Measurements from ENCODE around the gene PTPRJ.
"Not testable (repeated sequence)": the region's sequence is repeated elsewhere in the genome, so short reads cannot be mapped to it uniquely, and the experiment has no call there.

Gene PTPRJ

GRCh38 chr11:48018528-48019216, 38.3 kb downstream of the PTPRJ start:
- no peak for DNase-seq (ENCODE audit: low spot score)

DNA sequence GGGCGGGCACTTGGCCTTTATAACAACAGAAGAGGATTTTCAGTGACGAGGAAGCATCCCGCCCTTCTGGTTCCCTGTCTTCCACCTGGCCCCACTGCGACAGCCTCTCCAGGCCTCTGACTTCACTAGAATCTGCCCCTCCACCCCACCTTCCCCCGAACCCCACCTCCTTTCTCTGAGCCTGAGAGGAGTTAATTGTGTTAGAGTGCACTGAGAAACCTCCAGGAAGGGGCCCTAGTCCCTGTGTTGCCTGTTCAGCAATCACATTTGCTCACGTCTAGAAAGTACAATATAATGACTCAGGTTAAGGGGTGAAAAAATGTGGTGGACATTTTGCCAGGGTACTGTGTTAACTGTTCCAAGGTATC, 38.8 kb downstream of the PTPRJ start:
- DNase-seq (ENCODE audit: low spot score), result no peak

DNA sequence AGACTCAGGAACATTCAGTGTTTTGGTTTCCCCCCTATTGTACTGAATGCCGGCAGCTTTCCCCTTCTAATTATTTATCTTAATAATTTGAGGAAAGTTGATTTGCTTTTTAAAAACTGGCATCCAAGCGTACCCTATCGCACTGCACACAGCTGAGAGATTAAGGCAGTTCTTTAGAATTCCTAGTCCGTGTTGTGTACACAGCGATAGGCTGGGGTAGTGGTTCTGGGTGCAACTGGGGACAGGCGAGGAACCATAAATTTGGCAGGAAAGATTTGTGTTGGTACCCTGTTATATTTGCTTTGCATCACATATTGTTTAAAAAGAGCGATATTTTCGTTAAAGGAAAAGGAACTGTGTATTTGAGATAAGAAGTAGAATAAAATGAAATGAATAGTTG, 39.2 kb downstream of the PTPRJ start:
- no peak for DNase-seq (ENCODE audit: low spot score)

DNA sequence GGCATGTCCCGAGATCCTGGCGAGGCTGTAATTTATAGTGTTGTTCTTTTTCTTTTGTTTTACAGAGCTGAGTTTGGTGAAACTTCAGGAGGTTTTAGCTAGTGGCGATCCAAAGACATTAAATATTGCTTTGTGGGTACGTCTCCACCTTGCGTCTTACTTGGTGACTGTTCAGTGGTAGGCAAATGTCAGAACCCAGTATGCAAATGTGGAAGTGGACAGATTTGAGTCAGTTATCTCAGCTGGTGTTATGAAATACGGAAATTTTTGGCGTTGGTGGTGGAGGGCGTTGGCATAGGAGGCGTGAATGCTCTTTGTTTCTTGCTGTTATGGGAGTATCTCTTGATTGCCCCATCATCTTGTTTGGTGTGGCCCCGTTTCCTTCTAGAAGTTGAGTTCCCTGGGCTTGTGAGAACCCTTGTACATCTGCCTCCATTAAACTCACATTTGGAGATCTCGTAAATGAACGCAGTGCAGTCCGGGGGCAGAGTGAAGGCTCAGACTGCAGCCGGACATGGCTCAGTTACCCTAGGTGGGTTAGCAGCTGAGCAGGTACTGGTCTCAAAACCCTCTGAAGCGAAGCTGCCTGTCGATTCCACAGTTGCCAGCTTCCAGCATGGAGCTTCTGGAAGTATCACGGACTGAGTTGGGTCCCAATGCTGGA, 39.9 kb downstream of the PTPRJ start:
- DNase-seq (ENCODE audit: low spot score), result no peak

DNA sequence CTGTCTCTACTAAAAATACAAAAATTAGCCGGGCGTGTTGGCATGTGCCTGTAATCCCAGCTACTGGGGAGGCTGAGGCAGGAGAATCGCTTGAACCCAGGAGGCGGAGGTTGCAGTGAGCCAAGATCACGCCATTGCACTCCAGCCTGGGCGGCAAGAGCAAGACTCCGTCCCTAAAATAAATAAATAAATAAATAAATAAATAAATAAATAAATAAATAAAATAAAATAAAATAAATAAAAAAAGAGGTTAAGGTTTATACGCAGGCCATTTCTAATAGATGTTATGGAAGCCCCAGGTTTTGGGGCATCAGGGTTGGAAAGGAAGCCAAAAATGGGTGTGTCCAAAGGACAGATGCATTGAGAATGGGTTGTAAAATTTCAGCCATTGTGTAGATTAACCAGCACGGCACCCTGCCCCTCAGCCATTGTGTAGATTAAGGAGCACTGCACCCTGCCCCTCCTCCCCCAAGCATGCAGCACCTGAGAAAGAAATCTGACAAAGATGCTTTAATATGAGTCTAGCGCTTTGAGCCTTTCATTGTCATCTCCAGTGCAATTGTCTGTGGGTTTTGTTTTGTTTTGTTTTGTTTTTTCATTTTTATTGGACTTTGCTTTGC, 41.0 kb downstream of the PTPRJ start:
- DNase-seq (ENCODE audit: low spot score), result not testable (repeated sequence)

GRCh38 chr11:48022445-48022844, 42.1 kb downstream of the PTPRJ start:
- no peak for DNase-seq (ENCODE audit: low spot score)

DNA sequence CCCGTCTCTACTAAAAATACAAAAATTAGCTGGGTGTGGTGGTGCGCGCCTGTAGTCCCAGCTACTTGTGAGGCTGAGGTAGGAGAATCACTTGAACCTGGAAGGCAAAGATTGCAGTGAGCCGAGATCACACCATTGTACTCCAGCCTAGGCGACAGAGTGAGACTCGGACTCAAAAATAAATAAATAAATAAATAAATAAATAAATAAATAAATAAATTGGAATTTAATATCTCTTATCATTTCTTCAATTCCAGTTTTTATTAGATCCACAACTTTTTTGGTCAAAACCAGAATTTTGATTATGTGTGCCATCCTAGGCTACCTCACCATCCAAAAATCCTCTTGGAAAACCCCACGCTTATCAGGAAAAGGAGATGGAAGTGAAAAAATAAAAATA, 43.2 kb downstream of the PTPRJ start:
- not testable (repeated sequence) for DNase-seq (ENCODE audit: low spot score)

GRCh38 chr11:48024635-48025071, 44.3 kb downstream of the PTPRJ start:
- no peak for DNase-seq (ENCODE audit: low spot score)

- DNase-seq (ENCODE audit: low spot score), result no peak
Measured at GRCh38 chr11:48025293-48025983, 45.1 kb downstream of the PTPRJ start.

GRCh38 chr11:48025984-48026340, 45.6 kb downstream of the PTPRJ start:
- DNase-seq (ENCODE audit: low spot score), result no peak

DNA sequence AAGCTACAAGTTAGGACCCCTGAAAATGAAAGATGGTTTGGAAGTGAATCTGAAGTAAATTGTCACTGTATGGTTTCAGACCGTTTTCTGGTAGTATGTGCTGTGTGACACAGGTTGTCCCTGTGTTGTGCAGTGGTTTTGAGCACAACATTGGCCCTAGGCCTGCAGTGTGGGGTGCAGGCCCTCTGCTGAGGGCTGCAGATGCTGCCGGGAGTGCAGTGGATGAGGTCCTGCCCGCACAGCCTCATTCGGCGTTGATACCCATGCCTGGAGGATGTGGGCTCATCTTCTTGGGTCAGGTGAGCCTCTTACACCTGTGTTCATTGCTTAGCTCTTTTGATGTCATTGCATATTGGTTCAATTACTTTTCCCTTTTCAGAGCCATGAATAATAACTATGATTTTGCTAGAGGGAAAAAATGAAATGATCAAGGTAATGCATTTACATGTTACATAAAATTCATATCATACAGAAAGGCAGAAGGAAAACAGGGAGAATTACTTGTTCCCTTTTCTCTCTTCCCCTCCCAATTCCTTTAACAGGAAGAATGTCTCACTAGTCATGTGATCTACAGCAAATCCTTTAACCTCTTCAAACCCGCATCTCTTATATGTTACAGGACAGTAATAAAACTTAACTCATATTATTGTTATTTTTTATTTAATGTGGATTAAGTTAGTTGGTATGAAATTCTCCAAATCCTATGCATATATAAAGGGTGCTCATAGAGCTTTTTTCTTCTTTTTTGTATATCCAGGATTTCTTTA, 48.7 kb downstream of the PTPRJ start:
- DNase-seq (ENCODE audit: low spot score), result peak; percentile 30

- DNase-seq (ENCODE audit: low spot score), result no peak
Measured at GRCh38 chr11:48029681-48030290, 49.4 kb downstream of the PTPRJ start.

- peak; percentile 1 for DNase-seq (ENCODE audit: low spot score)
Measured at GRCh38 chr11:48031602-48032001, 51.2 kb downstream of the PTPRJ start.

DNA sequence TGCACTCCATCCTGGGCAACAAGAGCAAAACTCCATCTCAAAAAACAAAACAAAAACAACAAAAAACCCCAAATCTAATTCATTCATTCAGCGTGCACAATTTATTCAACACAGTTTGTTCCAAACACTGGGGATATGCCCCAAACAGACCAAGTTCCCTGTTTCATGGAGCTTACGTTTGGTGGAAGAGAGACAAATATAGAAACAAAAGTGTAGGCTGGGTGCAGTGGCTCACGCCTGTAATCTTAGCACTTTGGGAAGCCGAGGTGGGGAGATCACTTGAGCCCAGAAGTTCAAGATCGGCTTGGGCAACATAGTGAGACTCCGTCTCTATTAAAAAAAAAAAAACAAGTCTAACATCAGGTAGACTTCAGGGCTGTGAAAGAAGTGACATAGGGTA, 52.4 kb downstream of the PTPRJ start:
- DNase-seq (ENCODE audit: low spot score), result no peak

DNA sequence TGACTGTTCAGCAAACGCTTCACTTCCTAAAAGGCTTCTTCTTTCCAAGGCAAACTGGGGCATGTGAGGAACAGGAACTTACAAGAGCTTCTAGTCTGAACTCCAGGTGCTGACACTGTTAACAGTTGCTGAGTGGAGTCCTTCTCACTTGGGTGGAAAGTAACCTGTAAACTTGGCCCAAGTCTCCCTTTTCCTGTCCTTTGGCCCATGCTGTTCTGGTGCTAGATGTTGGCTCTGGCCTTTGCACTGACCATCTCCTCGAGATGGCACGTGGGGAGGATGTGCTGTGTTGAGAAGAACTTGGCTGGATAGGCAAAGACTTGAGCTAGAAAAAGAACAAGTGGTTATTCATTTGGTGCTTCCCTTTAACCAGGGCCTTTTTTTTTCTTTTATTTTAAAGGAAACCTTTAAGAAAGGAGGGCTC, 53.6 kb downstream of the PTPRJ start:
- DNase-seq (ENCODE audit: low spot score), result peak; percentile 65

- DNase-seq (ENCODE audit: low spot score), result peak; percentile 83
Measured at GRCh38 chr11:48034926-48035871, 54.8 kb downstream of the PTPRJ start.

DNA sequence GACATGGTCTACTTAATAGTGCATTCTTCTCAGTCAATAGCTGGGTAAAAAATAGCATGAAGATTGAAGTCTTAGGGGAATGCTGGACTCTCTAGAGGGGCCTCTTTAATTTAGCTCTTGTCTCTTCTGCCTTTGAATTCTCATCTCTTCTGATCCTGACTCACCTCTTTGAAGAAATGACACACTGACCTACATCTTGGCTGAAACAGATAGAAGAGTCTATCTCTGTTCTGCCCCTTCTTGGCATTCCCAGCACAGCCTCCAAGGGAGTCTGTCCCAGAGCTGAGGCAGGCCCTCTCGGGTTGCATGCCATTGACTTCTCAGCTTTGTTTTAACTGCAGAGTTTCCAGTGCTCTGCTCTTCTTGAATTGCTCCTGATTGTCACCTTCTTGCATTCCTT, 55.7 kb downstream of the PTPRJ start:
- DNase-seq (ENCODE audit: low spot score), result peak; percentile 42

- DNase-seq (ENCODE audit: low spot score), result no peak
Measured at GRCh38 chr11:48036466-48036865, 56.1 kb downstream of the PTPRJ start.

GRCh38 chr11:48037709-48038468, 57.5 kb downstream of the PTPRJ start:
- no peak for DNase-seq (ENCODE audit: low spot score)
